Caco-2 (cell line): ENCODE data around the gene CHPF2. TPM values are rescaled to one million over a fixed set of nuclear protein-coding genes. Genes with fewer than 3 reads are reported as not detected.

Experiments used
- BruUV-seq: library from RNA; stranded (reverse); fragments of 400-500 nt; replicated peaks from 2 replicates; lab custom pipeline; 2021; lab: Mats Ljungman, UMichigan
- CTCF ChIA-PET: fragments of 300-600 bp; sonication (Branson Sonifier 250); formaldehyde crosslinking; loops from one replicate; lab custom pipeline; 2022; ENCODE audit warnings: antibody characterized with exemption; lab: Charles Lee
- POLR2A ChIA-PET: fragments of 300-600 bp; sonication (Branson Sonifier 250); formaldehyde crosslinking; loops from one replicate; lab custom pipeline; 2022; ENCODE audit warnings: antibody characterized with exemption; lab: Charles Lee
- DNase-seq, 2 experiments: peaks; one replicate each; pipeline versions ENCODE4 v3.0.0 to v3.0.0-alpha.2; 2020 to 2022
- H3K27me3 ChIP-seq: replicated peaks from 2 replicates; pipeline ENCODE4 v1.6.0; 2011; ENCODE audit warnings: low read length; ENCODE audit not compliant: control insufficient read depth, insufficient read depth
- H3K36me3 ChIP-seq: 2 replicates; pipeline ENCODE4 v1.5.1; 2011; ENCODE audit warnings: low read length; ENCODE audit not compliant: control insufficient read depth, insufficient read depth
- H3K4me1 ChIP-seq: fragments of 250-450 bp; sonication (Bioruptor Pico); 2 replicates; pipeline ENCODE4 v1.5.1; 2020; ENCODE audit warnings: mild to moderate bottlenecking
- H3K4me3 ChIP-seq: 2 replicates; pipeline ENCODE4 v1.5.1; 2011; ENCODE audit warnings: low read depth, mild to moderate bottlenecking, control low read depth, low read length
- H3K9me3 ChIP-seq: fragments of 250-450 bp; sonication (Bioruptor Pico); 2 replicates; pipeline ENCODE4 v1.5.1; 2020; ENCODE audit warnings: mild to moderate bottlenecking, moderate library complexity
- H3K27ac Mint-ChIP-seq: one replicate; pipeline ENCODE4 v1.8.0; 2022; ENCODE audit warnings: mixed read lengths; ENCODE audit not compliant: unreplicated experiment
- H3K27me3 Mint-ChIP-seq: one replicate; pipeline ENCODE4 v1.8.0; 2022; ENCODE audit warnings: mixed read lengths; ENCODE audit not compliant: insufficient read depth, unreplicated experiment
- H3K36me3 Mint-ChIP-seq: one replicate; pipeline ENCODE4 v1.8.0; 2022; ENCODE audit warnings: mild to moderate bottlenecking, mixed read lengths; ENCODE audit not compliant: insufficient read depth, unreplicated experiment
- H3K4me1 Mint-ChIP-seq: one replicate; pipeline ENCODE4 v1.8.0; 2022; ENCODE audit warnings: low read depth, mixed read lengths; ENCODE audit not compliant: unreplicated experiment
- H3K4me3 Mint-ChIP-seq: one replicate; pipeline ENCODE4 v1.8.0; 2022; ENCODE audit warnings: mild to moderate bottlenecking, moderate library complexity, mixed read lengths; ENCODE audit not compliant: unreplicated experiment
- H3K9me3 Mint-ChIP-seq: one replicate; pipeline ENCODE4 v1.8.0; 2022; ENCODE audit warnings: mixed read lengths; ENCODE audit not compliant: unreplicated experiment
- intact Hi-C: fragments of 100-400 bp; cut with micrococcal nuclease; formaldehyde crosslinking; loops from one replicate; pipeline ENCODE4 v1.10.0; 2022; ENCODE audit not compliant: unreplicated experiment
- total RNA-seq: library from RNA; stranded (reverse); gene quantifications from 2 replicates; pipeline ENCODE4 v1.2.3, GENCODE V29; 2022
- TF ChIP-seq, protein P1 (sequence below), 2 experiments: fragments of 200-600 bp in 1 of 2; IDR thresholded peaks; 1 replicate in 1 of 2; 2 replicates in 1 of 2; pipeline versions ENCODE4 v1.5.1 to v1.8.0; 2011 to 2022; ENCODE audit warnings: antibody characterized with exemption in 1 of 2, control low read depth in 1 of 2, inconsistent platforms in 1 of 2, low read depth in 1 of 2, low read length in 1 of 2, mild to moderate bottlenecking in 1 of 2, moderate library complexity in 1 of 2; ENCODE audit not compliant: insufficient read depth in 1 of 2, severe bottlenecking in 1 of 2, unreplicated experiment in 1 of 2

CHPF2 gene
- total RNA-seq, 1 experiment from 2014 or later: 34.0 TPM

DNA sequence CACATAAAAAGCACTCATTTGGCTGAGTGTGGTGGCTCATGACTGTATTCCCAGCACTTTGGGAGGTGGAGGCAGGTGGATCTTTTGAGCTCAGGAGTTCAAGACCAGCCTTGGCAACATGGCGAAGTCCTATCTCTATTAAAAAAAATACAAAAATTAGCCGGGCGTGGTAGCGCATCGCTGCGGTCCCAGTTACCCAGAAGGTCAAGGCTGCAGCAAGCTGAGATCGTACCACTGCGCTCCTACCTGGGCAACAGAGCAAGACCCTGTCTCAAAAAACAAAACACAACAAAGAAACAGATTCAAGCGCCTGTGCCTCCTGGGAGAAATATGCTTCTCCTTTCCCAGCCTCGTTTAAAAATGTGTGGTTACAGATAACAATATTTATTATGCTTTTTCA lies 3.0 kb upstream of the CHPF2 start:
- Histone ChIP-seq H3K9me3 (no peaks in the 10 kb centered on the region), H3K4me1 (peaks cover 24% of the 10 kb centered on the region), H3K36me3 (peaks cover 2% of the 10 kb centered on the region; the same call in 1 of the 2 replicates), H3K4me3 (no peak overlapping the region), H3K27me3 (no peaks in the 10 kb centered on the region)
- no peak for DNase-seq
- ChIA-PET POLR2A (no interaction called here), CTCF (no interaction called here)
- Mint-ChIP-seq H3K4me3 (no peak overlapping the region), H3K9me3 (no peaks in the 10 kb centered on the region), H3K27me3 (no peaks in the 10 kb centered on the region), H3K4me1 (peaks cover 22% of the 10 kb centered on the region), H3K36me3 (peaks cover 24% of the 10 kb centered on the region), H3K27ac (no peak overlapping the region)
- BruUV-seq: no TSS peak
- TF ChIP-seq, protein P1, sequence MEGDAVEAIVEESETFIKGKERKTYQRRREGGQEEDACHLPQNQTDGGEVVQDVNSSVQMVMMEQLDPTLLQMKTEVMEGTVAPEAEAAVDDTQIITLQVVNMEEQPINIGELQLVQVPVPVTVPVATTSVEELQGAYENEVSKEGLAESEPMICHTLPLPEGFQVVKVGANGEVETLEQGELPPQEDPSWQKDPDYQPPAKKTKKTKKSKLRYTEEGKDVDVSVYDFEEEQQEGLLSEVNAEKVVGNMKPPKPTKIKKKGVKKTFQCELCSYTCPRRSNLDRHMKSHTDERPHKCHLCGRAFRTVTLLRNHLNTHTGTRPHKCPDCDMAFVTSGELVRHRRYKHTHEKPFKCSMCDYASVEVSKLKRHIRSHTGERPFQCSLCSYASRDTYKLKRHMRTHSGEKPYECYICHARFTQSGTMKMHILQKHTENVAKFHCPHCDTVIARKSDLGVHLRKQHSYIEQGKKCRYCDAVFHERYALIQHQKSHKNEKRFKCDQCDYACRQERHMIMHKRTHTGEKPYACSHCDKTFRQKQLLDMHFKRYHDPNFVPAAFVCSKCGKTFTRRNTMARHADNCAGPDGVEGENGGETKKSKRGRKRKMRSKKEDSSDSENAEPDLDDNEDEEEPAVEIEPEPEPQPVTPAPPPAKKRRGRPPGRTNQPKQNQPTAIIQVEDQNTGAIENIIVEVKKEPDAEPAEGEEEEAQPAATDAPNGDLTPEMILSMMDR (IDR thresholded peaks at IDR 0.05; ENCODE audit: insufficient read depth in 1 of 2, low read depth in 1 of 2, low read length in 1 of 2, severe bottlenecking in 1 of 2, unreplicated experiment in 1 of 2): no peak
- intact Hi-C loops: no loop called here

GRCh38 chr7:151231080-151231479 lies 1.2 kb upstream of the CHPF2 start:
- no TSS peak for BruUV-seq
- TF ChIP-seq, protein P1 (IDR thresholded peaks at IDR 0.05; ENCODE audit: insufficient read depth in 1 of 2, low read depth in 1 of 2, low read length in 1 of 2, severe bottlenecking in 1 of 2, unreplicated experiment in 1 of 2): no peak
- no peak for DNase-seq
- ChIA-PET POLR2A (no interaction called here), CTCF (no interaction called here)
- no peak overlapping the region for H3K4me3 Mint-ChIP-seq
- peaks cover 2% of the 10 kb centered on the region; the same call in 1 of the 2 replicates for H3K36me3 ChIP-seq
- H3K4me3 ChIP-seq: no peak overlapping the region
- peaks cover 13% of the 10 kb centered on the region for H3K4me1 Mint-ChIP-seq
- H3K4me1 ChIP-seq: peaks cover 16% of the 10 kb centered on the region
- H3K27ac Mint-ChIP-seq: no peak overlapping the region
- H3K27me3 ChIP-seq: no peaks in the 10 kb centered on the region
- H3K9me3 ChIP-seq: no peaks in the 10 kb centered on the region
- peaks cover 11% of the 10 kb centered on the region for H3K36me3 Mint-ChIP-seq
- intact Hi-C loops: no loop called here
- H3K27me3 Mint-ChIP-seq: no peaks in the 10 kb centered on the region
- H3K9me3 Mint-ChIP-seq: no peaks in the 10 kb centered on the region

GRCh38 chr7:151232917-151233701 lies 826 bp downstream of the CHPF2 start:
- ChIA-PET CTCF (interaction anchor here (0.6 to 1.8 kb wide), 3 partner anchors 9 to 83 kb away, joined by 3 to 5 read pairs (median 4); no protein-coding TSS in a partner anchor), POLR2A (interaction anchor here (0.6 to 1.0 kb wide), 3 partner anchors 19 to 113 kb away, joined by 4 to 5 read pairs (median 4); no protein-coding TSS in a partner anchor)
- Mint-ChIP-seq H3K27ac (peak overlapping the region; percentile 76), H3K27me3 (no peaks in the 10 kb centered on the region), H3K9me3 (no peaks in the 10 kb centered on the region), H3K36me3 (peaks cover 10% of the 10 kb centered on the region), H3K4me1 (peaks cover 9% of the 10 kb centered on the region), H3K4me3 (peak overlapping the region; percentile 90)
- no peak for DNase-seq
- Histone ChIP-seq H3K4me3 (peak overlapping the region; percentile 93), H3K4me1 (peaks cover 12% of the 10 kb centered on the region), H3K36me3 (peaks cover 2% of the 10 kb centered on the region; the same call in 1 of the 2 replicates), H3K9me3 (no peaks in the 10 kb centered on the region), H3K27me3 (no peaks in the 10 kb centered on the region)
- intact Hi-C loops: no loop called here
- TF ChIP-seq, protein P1 (IDR thresholded peaks at IDR 0.05; ENCODE audit: insufficient read depth in 1 of 2, low read depth in 1 of 2, low read length in 1 of 2, severe bottlenecking in 1 of 2, unreplicated experiment in 1 of 2): no peak
- BruUV-seq: no TSS peak
